Jurkat, Clone E6-1 (cell line): Measurements from ENCODE around the gene FBXO31.
A peak's percentile ranks its signal among the peaks of the same experiment; 100 is the strongest.

Experiments used
- DNase-seq: peaks from one replicate; pipeline ENCODE4 v3.0.0-alpha.2; 2011; ENCODE audit warnings: low read depth, low spot score
- H3K4me3 ChIP-seq: 2 replicates; pipeline ENCODE4 v1.5.1; 2011; ENCODE audit warnings: mild to moderate bottlenecking, low read length, control low read depth, moderate library complexity

FBXO31 gene

DNA sequence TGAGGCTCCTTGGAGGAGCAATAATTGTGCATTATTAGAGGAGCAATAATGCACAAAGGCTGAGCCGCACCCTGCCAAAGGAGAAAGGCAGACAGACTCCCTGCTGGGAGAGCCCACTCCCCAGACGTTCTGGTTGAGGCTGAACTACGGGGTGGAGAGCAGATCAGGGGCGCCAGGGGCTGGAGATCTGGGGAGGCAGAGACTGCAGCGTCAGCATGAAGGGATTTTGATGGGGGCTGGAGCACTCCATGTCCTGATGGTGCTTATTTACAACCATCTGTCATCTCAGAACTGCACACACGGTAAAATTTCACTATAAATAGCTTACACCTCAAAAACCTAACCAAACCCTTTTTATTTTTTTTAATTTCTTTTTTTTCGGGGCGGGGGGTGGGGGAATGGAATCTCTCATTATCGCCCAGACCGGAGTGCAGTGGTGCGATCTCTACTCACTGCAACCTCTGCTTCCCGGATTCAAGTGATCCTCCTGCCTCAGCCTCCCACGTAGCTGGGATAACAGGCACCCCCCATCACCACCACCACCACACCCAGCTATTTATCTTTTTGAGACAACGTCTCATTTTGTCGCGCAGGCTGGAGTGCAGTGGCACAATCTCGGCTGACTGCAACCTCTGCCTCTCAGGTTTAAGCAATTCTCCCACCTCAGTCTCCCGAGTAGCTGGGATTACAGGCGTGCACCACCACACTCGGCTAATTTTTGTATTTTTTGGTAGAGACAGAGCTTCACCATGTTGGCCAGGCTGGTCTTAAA, 62.1 kb downstream of the FBXO31 start:
- H3K4me3 ChIP-seq: no peak overlapping the region
- no peak for DNase-seq

DNA sequence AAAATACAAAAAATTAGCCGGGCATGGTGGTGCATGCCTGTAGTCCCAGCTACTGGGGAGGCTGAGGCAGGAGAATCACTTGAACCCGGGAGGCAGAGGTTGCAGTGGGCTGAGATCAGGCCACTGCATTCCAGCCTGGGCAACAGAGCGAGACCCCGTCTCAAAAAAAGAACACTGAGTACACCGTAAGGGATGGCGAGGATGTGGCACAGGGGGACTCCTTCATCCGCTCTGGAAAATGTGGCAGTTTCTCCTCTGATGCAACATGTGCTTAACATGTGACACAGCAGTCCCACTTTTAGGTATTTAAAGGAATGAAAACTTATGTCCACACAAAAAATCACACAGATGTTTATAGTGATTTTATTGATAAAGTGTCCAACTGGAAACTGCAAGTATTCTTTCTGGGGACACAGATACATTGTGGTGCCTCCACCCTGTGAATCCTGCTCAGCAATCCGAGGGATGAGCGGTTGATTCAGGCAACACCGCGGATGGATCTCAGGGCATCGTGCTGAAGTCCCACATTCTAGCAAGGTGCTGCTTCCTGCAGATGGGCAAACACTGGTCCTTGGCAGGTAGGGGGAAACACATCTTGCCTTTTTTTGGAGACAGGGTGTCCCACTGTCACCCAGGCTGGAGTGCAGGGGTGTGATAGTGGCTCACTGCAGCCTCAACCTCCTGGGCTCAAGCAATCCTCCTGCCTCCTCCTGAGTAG, 62.9 kb downstream of the FBXO31 start:
- no peak for DNase-seq
- H3K4me3 ChIP-seq: no peak overlapping the region

DNA sequence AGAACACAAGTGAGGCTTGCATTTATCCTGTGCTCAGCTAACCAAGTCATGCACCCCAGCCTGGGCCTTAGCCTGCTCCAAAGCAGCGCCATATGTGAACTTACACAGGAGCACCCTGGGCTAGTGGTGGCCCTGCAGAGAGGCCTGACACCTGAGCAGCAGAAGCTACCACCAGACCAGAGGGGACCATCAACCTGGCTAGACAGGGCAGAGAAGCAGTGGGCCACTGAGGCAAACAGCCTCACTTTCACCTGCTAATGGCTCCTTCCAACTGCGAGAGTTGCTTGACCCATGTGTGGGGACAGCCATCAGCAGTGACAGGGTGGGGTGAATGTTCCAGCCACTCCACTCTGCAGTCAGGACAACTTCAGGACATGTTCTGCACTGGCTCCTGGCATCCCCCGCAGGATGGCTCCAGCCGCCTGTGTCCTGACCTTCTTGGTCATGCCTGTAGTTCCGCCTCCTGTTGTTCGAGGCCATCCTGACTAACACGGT, 63.5 kb downstream of the FBXO31 start:
- no peak for DNase-seq

DNA sequence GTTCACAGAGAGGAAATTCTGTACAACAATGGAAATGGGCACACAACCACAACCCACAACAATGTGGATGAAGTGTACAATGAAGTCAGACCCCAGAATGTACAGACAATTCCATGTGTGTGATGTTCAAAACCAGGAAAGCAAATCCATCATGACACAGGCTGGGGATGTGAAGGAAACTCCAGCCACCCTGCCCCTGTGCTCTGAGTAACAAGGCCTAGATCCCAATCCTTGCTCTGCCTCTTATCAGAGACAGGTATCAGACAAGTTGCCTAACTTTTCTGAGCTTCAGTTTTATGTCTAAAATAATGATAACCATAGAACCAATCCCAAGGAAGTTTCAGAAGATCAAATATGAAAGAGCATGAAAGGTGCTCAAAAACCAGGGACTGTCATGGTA, 64.6 kb downstream of the FBXO31 start:
- DNase-seq: no peak
- H3K4me3 ChIP-seq: no peak overlapping the region

More for the DNA sequence above, 63.5 kb downstream of the FBXO31 start:
- no peak overlapping the region for H3K4me3 ChIP-seq

DNA sequence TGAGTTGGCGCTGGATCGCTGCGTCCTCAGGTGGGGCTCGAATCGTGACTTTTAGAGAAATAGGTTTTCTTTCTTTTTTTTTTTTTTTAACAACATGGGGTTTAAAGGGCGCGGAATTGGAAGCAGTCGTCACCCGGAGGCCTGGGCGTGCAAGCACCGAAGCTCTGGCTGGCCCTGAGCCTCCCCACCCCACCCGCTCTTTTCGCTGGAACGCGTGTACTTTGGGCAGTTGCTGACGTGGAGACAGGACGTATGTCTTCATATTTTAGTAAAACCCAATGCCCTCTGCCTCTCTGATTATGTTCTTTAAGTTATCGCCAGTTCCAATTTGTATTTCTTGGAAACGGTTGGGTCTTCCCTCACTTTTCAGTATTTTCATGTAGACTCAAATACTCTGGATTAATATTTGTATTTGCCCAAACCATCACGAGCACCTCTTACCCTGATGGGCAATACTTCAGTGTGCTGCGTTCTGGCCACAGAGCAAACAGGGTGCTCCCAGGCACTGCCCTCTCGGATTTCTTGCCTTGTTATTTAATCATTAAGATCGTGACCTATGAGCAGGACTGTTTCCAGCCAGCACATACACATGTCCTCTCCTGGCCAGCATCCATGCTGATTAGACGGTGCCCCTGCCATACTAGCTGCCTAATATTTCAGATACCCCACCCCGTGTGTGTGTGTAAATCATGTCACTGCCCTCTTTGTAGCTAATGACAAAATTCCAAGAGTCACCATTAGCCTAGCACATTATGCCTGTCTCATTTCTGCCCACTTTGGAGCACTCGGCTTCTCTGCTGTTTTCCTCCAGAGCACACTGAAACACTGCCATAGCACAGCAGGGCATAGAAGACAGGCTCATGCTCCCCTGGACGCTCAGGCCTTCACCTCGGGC, 65.6 kb downstream of the FBXO31 start:
- H3K4me3 ChIP-seq: peak overlapping the region; percentile 88
- DNase-seq: peak; percentile 15

DNA sequence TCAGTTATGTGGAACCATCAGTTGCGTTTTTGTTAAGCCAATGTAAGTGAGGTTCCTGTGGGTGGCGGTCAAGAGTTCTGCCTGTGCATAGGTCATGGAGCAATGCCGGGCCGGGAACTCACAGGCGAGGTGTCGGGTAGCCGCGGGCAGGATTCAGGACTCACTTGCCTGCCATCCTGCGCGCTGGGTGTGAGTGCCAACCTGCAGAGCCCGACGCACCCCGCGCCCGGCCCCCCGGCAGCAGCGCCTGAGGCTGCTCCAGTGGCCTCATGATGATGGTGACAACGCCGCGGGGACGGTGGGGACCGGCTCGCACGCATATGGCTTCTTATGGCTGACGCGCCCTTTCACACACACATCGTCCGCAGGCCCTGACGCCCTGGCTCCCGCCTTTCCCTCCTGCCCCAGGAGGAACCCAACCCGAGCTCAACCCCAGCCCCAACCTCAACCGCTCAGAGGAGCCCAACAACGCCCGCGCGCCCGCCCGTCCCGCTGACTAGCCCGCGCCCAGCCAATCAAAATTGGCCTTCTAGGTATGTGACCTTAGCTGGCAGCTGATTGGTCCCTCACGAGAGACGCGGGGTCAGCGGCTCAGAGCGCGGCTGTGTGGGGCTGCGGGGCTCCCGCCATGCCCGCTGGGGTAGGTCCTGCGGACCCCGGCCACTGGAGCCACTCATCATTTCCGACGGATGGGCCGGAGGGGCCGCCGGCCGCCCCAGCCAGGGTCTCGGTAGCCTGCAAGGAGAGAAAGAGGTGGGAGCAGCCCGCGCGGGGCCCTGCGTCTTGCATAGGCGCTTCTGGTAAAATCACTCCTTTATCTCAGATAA, 66.4 kb downstream of the FBXO31 start, which contains the start of gene C16orf95:
C16orf95 (minus strand) TSS at position 470 of the 827 bp plus-strand sequence; CDS start at position 320, 150 bp downstream.
- H3K4me3 ChIP-seq: peak within 1 kb of the TSS; percentile 88
- DNase-seq: peak; percentile 93

DNA sequence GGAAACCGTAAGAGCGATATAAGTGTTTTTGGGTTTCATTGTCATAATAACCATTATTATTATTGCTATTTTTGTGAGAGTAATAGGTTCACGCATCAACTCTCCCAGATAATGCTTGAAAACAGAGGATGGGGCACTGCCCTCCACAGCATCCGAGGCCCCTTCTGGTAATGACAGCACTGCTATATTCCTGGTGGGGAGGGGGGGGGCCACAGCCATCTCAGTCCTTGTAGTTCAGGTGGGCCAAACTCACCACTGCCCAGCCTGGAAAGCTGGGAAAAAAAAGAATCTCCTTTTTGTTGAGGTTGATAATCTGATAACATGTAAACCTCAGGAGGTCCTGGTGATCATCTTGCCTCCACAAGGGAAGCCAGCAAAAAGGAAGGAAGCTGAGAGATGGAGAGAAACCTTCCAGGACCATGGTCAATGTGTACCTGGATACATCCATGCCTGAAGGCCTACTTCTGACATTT, 67.1 kb downstream of the FBXO31 start:
- DNase-seq: no peak
- H3K4me3 ChIP-seq: peak overlapping the region; percentile 88

DNA sequence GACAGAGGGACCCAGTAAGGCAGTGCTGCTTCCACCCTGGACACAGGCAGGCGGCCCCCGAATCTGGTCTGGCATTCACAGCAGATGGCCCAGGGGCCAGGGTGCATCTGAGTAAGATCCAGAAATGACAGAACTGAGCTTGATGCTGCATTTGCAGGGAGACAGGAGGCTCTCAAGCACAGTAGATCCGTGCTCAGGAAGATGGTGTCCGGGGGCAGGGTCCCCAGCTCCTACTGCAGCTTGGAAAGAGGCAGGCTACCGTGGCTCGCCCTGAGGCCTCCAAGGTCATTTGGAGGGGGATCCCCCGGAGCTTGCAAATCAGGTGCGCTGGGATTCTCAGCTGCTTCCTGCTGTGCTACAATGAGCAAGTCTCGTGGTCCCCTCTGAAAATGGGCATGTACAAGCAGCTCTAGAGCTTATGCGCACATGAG, 68.6 kb downstream of the FBXO31 start:
- no peak for DNase-seq
- no peak overlapping the region for H3K4me3 ChIP-seq

DNA sequence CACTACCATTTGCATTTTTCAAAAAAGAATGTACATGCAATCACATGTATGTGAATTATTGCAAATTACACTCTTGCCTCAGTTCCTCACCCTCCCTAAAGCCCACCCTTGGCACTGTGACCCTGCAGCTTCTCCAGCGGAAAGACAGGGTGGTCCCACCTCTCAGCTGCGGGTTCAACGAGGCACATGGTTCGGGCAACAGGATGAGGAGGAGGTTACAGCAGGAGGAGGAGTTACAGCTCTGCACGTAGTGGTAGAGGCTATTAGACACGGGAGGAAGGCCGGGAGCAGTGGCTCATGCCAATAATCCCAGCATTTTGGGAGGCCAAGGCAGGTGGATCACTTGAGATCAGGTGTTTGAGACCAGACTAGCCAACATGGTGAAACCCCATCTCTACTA, 71.6 kb downstream of the FBXO31 start:
- no peak overlapping the region for H3K4me3 ChIP-seq

DNA sequence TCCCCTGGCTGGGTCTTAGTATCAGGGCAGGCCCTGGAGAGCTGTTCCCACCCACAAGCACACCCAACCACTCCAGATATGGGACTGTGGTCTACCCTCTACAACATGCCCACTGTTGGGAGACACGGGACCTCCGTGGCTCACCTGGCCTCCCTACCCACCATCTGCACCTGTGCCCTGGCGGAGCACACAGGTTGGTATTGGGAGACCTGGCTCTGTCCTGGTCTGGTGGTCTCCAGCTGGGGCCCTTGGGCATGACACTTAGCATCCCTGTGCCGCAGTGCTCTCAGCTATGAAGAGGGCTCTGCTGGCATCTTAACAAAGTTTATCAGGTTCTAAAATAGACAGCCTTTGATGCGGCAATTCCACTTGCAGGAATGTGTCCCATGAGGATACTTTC, 72.2 kb downstream of the FBXO31 start:
- no peak for DNase-seq
- H3K4me3 ChIP-seq: no peak overlapping the region

More for the DNA sequence above, 71.6 kb downstream of the FBXO31 start:
- no peak for DNase-seq

DNA sequence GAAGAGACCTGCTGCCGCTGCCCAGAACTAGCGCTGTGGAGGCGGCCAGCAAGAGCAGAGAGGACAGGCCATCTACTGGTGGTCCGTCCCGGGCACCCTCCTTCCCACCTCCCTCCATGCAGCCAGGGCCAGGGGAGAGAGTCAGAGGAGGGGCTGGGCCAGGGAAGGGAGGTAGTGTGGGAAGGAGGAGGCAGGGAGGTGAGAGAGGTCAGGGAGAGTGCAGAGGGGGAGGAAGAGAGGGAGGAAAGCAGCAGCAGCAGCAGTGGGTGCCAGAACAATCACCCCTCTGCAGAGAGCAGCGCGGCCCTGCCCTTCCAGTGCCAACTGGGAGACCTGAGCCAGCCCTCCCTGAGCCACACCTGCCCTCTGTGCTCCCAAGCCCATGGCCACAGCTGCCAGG, 73.0 kb downstream of the FBXO31 start:
- no peak overlapping the region for H3K4me3 ChIP-seq
- DNase-seq: no peak

DNA sequence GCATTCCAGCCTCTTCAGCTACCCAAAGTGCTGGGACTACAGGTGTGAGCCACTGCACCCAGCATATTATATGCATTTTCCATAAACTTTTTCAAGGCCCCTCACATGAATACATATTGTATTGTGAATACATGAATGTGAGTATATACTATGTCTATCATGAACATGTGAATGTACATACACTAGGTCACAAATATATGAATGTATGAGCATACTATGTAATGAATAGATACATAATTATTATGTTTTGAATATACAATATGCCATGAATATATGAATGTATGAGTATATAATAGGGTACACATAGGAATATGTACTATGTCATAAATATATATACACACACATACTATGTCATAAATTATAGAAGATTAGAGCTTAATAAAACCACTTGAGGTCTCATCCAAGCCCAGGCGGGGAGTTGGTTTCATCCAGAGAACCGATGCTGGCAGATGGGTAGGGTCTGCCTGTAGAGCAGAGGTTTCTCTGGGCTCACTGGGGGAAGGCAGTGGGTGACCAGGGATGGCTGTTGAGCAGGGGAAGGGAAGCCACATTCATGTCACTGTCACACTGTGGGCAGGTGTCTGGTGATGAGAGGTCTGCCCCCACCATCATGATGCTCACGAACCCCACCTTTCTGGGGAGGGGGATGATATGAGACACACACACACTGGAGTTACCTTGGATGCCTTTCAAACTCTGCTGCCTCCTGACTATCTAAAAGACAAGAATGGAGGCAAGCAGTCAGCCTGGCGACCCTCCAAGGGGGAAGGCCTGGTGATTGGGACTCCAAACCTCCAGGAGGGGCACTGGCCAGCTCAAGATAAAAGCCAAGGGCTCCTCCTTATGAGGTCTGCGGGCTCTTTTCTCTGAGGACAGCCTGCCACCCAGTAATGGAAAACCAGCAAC, 73.7 kb downstream of the FBXO31 start:
- DNase-seq: no peak
- H3K4me3 ChIP-seq: no peak overlapping the region

DNA sequence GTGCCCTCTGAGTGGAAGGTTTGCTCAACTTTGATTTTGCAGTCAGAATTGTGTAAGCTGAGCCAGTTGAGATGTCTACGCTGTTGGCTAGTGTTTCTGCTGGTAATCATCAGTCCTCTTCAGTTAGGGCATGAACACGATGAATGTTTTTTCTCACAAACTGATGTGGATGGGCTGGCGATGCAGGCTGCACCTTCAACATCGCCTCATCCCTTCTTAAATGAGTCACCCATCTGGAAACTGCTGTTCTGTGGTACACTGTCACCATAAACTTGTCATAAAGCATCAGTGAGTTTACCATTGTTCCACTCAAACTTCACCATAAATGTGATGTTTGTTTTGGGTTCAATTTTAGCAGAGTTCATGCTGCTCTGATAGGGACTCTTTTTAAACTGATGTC, 74.8 kb downstream of the FBXO31 start:
- no peak overlapping the region for H3K4me3 ChIP-seq
- DNase-seq: no peak

DNA sequence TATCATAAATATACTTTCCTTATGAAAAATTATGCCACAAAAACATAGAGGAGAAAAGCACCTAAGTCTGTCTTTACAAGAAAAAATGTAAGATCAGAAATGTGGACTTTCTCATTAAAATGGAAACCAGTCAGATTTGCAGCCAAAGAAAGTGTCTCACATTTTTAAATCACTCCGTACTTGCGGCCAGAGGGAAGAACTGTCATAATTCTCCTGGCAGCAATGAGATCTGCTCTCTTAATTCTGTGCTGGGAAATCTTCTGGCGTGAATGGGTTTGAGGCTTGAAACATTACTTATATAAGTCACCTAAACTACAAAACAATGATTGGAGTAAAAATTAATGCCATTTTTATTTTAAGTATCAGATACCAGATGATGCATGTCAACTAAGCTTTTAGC, 77.1 kb downstream of the FBXO31 start:
- no peak overlapping the region for H3K4me3 ChIP-seq
- DNase-seq: no peak

DNA sequence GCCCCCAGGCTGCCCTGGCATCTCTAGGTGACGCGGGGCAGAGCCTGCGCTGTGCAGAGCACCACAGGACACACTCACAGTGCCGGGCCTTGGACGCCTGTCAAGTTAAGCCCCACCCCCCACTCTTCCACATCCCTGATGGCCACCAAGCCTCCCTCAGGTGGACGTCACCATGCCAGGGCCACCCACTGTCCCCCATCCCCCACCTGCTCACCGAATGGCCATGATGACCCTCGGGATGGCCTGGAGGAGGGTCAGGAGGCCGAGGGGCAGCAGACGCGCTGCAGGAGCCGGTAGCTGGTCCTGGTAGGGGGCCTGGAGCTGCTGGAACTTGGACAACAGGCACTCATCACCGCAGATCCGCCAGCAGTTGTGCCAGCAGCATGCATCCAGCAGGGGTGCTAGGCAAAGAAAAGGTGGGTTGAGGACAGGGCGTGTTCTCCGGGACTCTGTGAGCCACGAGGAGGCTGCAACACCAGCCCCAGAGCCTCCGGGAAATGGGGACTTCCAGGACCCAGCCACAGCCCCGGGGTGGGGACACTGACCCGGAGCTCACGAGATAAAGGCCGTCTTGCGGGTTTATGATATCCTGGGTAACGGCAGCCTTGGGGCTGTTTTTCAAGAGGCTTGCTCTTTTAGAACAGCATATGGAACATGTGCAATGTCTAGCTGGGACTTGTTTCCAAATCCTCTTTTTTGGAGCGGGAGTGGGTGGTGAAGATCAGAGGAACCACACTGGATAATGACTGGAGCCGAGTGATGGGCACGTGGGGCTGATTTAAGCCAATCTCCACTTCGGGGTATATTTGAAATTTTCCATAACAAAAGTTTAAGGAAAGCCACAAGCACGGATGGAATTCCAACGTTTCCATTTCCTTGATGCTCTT, 77.8 kb downstream of the FBXO31 start:
- no peak for DNase-seq

DNA sequence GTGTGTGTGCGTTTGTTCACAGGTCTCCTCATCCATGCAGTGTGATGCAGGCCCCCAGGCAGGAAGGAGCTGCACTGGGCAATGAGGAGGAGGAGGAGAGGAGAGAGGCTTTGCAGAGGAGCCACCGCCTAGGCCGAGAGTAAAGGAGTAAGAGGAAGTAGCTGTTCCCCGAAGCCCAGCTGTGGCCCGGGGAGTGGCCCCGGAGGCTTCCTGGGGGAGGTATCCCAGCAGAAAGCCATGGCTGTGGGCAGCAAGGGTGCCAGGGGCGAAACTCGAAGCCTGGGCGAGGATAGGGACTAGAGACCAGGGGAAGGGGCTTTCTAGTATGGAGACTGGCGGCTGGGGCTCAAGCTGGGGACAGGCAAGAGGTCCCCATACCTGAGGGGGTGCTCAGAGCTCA, 78.6 kb downstream of the FBXO31 start:
- H3K4me3 ChIP-seq: no peak overlapping the region
- DNase-seq: no peak

More for the DNA sequence above, 77.8 kb downstream of the FBXO31 start:
- H3K4me3 ChIP-seq: no peak overlapping the region
